NCI-H748 (cell line): ENCODE data around the gene SERPINB10.

Experiments used
- DNase-seq: peaks from one replicate; lab custom pipeline; 2025; ENCODE audit not compliant: unreplicated experiment; lab: John Stamatoyannopoulos, UW

Gene SERPINB10

GRCh38 chr18:63907664-63908063 is at the start of gene SERPINB10:
Gene SERPINB10, plus strand, starts transcription at chr18:63907958. Its CDS starts 7,553 bp downstream, at chr18:63915511.
- DNase-seq: no peak

GRCh38 chr18:63858456-63858855 is 49.3 kb upstream of the SERPINB10 start:
- DNase-seq: no peak

- no peak for DNase-seq
These were observed 47.8 kb upstream of the SERPINB10 start for GRCh38 chr18:63859781-63860475.

GRCh38 chr18:63860531-63860930 is 47.2 kb upstream of the SERPINB10 start:
- no peak for DNase-seq

GRCh38 chr18:63867368-63868125 is 40.2 kb upstream of the SERPINB10 start:
- DNase-seq: no peak

- DNase-seq: no peak
These were observed 39.2 kb upstream of the SERPINB10 start for GRCh38 chr18:63868546-63868945.

- no peak for DNase-seq
These were observed 38.4 kb upstream of the SERPINB10 start for GRCh38 chr18:63869374-63869773.

GRCh38 chr18:63869851-63870250 is 37.9 kb upstream of the SERPINB10 start:
- no peak for DNase-seq

- no peak for DNase-seq
These were observed 35.9 kb upstream of the SERPINB10 start for GRCh38 chr18:63871836-63872235.

- DNase-seq: no peak
These were observed 35.2 kb upstream of the SERPINB10 start for GRCh38 chr18:63872586-63872985.

- no peak for DNase-seq
These were observed 29.4 kb upstream of the SERPINB10 start for GRCh38 chr18:63878343-63878742.

GRCh38 chr18:63878925-63879324 is 28.8 kb upstream of the SERPINB10 start:
- no peak for DNase-seq

GRCh38 chr18:63879709-63880108 is 28.0 kb upstream of the SERPINB10 start:
- DNase-seq: no peak

GRCh38 chr18:63881851-63882250 is 25.9 kb upstream of the SERPINB10 start:
- no peak for DNase-seq

- DNase-seq: no peak
These were observed 25.2 kb upstream of the SERPINB10 start for GRCh38 chr18:63882333-63883141.

GRCh38 chr18:63883617-63884016 is 24.1 kb upstream of the SERPINB10 start:
- DNase-seq: no peak

GRCh38 chr18:63887424-63887823 is 20.3 kb upstream of the SERPINB10 start, which contains the start of gene SERPINB2:
Gene SERPINB2, plus strand, starts transcription at chr18:63887705. Its CDS starts 3,740 bp downstream, at chr18:63891445.
- DNase-seq: no peak

- DNase-seq: no peak
These were observed 19.1 kb upstream of the SERPINB10 start for GRCh38 chr18:63888470-63889190.

- DNase-seq: no peak
These were observed 18.1 kb upstream of the SERPINB10 start for GRCh38 chr18:63889626-63890025.

GRCh38 chr18:63890237-63890949 is 17.4 kb upstream of the SERPINB10 start:
- no peak for DNase-seq
